ENCODE data around the gene ALG1. TPM values are rescaled to one million over a fixed set of nuclear protein-coding genes. Genes with fewer than 3 reads are reported as not detected.

The ALG1 gene
- total and polyA plus RNA-seq, 2 of the 13 experiments (the other 11 are each of a cell fraction or from before 2014, with no cell fraction given): 43.3 to 75.6 TPM

GRCh38 chr16:5134739-5135452, 63.3 kb downstream of the ALG1 start (continued):
- TF ChIP-seq, protein P1, sequence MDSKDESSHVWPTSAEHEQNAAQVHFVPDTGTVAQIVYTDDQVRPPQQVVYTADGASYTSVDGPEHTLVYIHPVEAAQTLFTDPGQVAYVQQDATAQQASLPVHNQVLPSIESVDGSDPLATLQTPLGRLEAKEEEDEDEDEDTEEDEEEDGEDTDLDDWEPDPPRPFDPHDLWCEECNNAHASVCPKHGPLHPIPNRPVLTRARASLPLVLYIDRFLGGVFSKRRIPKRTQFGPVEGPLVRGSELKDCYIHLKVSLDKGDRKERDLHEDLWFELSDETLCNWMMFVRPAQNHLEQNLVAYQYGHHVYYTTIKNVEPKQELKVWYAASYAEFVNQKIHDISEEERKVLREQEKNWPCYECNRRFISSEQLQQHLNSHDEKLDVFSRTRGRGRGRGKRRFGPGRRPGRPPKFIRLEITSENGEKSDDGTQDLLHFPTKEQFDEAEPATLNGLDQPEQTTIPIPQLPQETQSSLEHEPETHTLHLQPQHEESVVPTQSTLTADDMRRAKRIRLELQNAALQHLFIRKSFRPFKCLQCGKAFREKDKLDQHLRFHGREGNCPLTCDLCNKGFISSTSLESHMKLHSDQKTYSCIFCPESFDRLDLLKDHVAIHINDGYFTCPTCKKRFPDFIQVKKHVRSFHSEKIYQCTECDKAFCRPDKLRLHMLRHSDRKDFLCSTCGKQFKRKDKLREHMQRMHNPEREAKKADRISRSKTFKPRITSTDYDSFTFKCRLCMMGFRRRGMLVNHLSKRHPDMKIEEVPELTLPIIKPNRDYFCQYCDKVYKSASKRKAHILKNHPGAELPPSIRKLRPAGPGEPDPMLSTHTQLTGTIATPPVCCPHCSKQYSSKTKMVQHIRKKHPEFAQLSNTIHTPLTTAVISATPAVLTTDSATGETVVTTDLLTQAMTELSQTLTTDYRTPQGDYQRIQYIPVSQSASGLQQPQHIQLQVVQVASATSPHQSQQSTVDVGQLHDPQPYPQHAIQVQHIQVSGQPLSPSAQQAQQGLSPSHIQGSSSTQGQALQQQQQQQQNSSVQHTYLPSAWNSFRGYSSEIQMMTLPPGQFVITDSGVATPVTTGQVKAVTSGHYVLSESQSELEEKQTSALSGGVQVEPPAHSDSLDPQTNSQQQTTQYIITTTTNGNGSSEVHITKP (CRISPR knock-in tag; IDR thresholded peaks at IDR 0.05; ENCODE audit: low read depth): peak; percentile 69
- 0 out of 2 replicates have a peak, but pooled peaks have one; percentile 11 for TF ChIP-seq ATF1 (CRISPR knock-in tag; IDR thresholded peaks at IDR 0.05)
- TF ChIP-seq BCL3 (CRISPR knock-in tag; IDR thresholded peaks at IDR 0.05): peak; percentile 88; the same call in 1 of the 2 replicates
- TF ChIP-seq ELF1 (CRISPR knock-in tag; IDR thresholded peaks at IDR 0.05): peak; percentile 52; the same call in 1 of the 2 replicates
- peak; percentile 88 for TF ChIP-seq RXRA (CRISPR knock-in tag; IDR thresholded peaks at IDR 0.05)
- TF ChIP-seq NR0B2 (CRISPR knock-in tag; IDR thresholded peaks at IDR 0.05): peak; percentile 73; the same call in 1 of the 2 replicates
- peak; percentile 27; the same call in 1 of the 2 replicates for TF ChIP-seq SIX1 (CRISPR knock-in tag; IDR thresholded peaks at IDR 0.05; ENCODE audit: borderline replicate concordance)
- TF ChIP-seq SNAPC2 (CRISPR knock-in tag; IDR thresholded peaks at IDR 0.05): peak; percentile 95
- 0 out of 2 replicates have a peak, but pooled peaks have one; percentile 45 for TF ChIP-seq HMG20B (CRISPR knock-in tag; conservative IDR thresholded peaks at IDR 0.05)
- TF ChIP-seq IKZF4 (CRISPR knock-in tag; IDR thresholded peaks at IDR 0.05; ENCODE audit: borderline replicate concordance, low read depth, not compliant biosample characterization): peak; percentile 79
- peak; percentile 16; the same call in 1 of the 2 replicates for TF ChIP-seq ZNF232 (CRISPR knock-in tag; IDR thresholded peaks at IDR 0.05; ENCODE audit: borderline replicate concordance)
- peak; percentile 64 for TF ChIP-seq SNAPC5 (CRISPR knock-in tag; IDR thresholded peaks at IDR 0.05; ENCODE audit: borderline replicate concordance)
- peak; percentile 64 for TF ChIP-seq ATF7 (IDR thresholded peaks at IDR 0.05)
- TF ChIP-seq ATF7 (CRISPR knock-in tag; IDR thresholded peaks at IDR 0.05): peak; percentile 93
- TF ChIP-seq EP300 (IDR thresholded peaks at IDR 0.05; ENCODE audit: low read depth in 2 of 2, low read length in 2 of 2): peak; percentile 65 to 73
- TF ChIP-seq EP300 (CRISPR knock-in tag; IDR thresholded peaks at IDR 0.05; ENCODE audit: borderline replicate concordance): peak; percentile 77
- peak; percentile 94 for TF ChIP-seq DPF2 (CRISPR knock-in tag; IDR thresholded peaks at IDR 0.05; ENCODE audit: borderline replicate concordance, low read depth)
- peak; percentile 73 for TF ChIP-seq ZNF547 (CRISPR knock-in tag; IDR thresholded peaks at IDR 0.05)
- TF ChIP-seq ZSCAN25 (CRISPR knock-in tag; IDR thresholded peaks at IDR 0.05): peak; percentile 75; the same call in 1 of the 2 replicates
- TF ChIP-seq MIER3 (CRISPR knock-in tag; IDR thresholded peaks at IDR 0.05; ENCODE audit: borderline replicate concordance): peak; percentile 91; the same call in 1 of the 2 replicates
- peak; percentile 41; the same call in 1 of the 2 replicates for TF ChIP-seq ZNF878 (CRISPR knock-in tag; IDR thresholded peaks at IDR 0.05)
- peak; percentile 85 for TF ChIP-seq IRF2 (CRISPR knock-in tag; IDR thresholded peaks at IDR 0.05)
- peak; percentile 90 for TF ChIP-seq ZMYM2 (CRISPR knock-in tag; IDR thresholded peaks at IDR 0.05)
- TF ChIP-seq MIER2 (CRISPR knock-in tag; IDR thresholded peaks at IDR 0.05): peak; percentile 88
- 0 out of 2 replicates have a peak, but pooled peaks have one; percentile 22 for TF ChIP-seq NAIF1 (CRISPR knock-in tag; IDR thresholded peaks at IDR 0.05; ENCODE audit: borderline replicate concordance)
